ENCODE measurements around the gene SPNS1.

The SPNS1 gene

GRCh38 chr16:29022196-29022595 is 47.6 kb downstream of the SPNS1 start:
- Histone ChIP-seq H3K4me2 (ENCODE audit: low read length) (no peak overlapping the region), H3K36me3 (ENCODE audit: insufficient read depth, low read length) (no peaks in the 10 kb centered on the region), H3K9ac (ENCODE audit: low read depth, low read length) (no peak overlapping the region), H3K4me3 (ENCODE audit: low read length) (no peak overlapping the region), H3K4me1 (ENCODE audit: control insufficient read depth, insufficient read depth, low read length) (no peaks in the 10 kb centered on the region), H3K9me3 (replicated peaks; ENCODE audit: low read length) (no peaks in the 10 kb centered on the region), H3K27me3 (ENCODE audit: control insufficient read depth, insufficient read depth, low read length) (peaks cover 14% of the 10 kb centered on the region)

GRCh38 chr16:29023279-29024277 is 49.0 kb downstream of the SPNS1 start:
- Histone ChIP-seq H3K9me3 (replicated peaks; ENCODE audit: low read length) (no peaks in the 10 kb centered on the region), H3K27me3 (ENCODE audit: control insufficient read depth, insufficient read depth, low read length) (peaks cover 23% of the 10 kb centered on the region), H3K36me3 (ENCODE audit: insufficient read depth, low read length) (no peaks in the 10 kb centered on the region), H3K4me2 (ENCODE audit: low read length) (no peak overlapping the region), H3K4me1 (ENCODE audit: control insufficient read depth, insufficient read depth, low read length) (peaks cover 3% of the 10 kb centered on the region), H3K9ac (ENCODE audit: low read depth, low read length) (no peak overlapping the region), H3K4me3 (ENCODE audit: low read length) (no peak overlapping the region)

DNA sequence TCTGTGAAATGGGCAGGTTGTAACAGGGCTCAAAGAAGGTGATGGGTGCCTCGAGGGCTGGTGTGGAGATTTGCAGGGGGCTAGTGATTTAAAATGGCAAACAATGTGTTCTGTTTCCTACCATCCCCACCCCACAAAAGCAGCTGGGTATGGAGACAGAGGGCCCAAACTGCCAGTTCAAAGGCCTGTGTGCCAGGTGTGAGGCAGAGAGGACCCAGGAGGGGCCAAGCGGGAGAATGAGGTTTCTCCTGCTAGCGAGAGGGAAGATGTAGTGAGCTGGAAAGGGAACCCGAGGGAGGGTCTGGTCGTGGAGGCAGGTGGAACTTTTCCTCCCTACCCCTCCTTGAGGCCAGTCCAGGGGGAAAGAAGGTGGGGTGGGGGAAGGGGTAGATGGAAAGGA is 49.7 kb downstream of the SPNS1 start:
- Histone ChIP-seq H3K9ac (ENCODE audit: low read depth, low read length) (no peak overlapping the region), H3K9me3 (replicated peaks; ENCODE audit: low read length) (no peaks in the 10 kb centered on the region), H3K36me3 (ENCODE audit: insufficient read depth, low read length) (no peaks in the 10 kb centered on the region), H3K27me3 (ENCODE audit: control insufficient read depth, insufficient read depth, low read length) (peaks cover 23% of the 10 kb centered on the region), H3K4me2 (ENCODE audit: low read length) (no peak overlapping the region), H3K4me3 (ENCODE audit: low read length) (no peak overlapping the region), H3K4me1 (ENCODE audit: control insufficient read depth, insufficient read depth, low read length) (peaks cover 10% of the 10 kb centered on the region)

GRCh38 chr16:29025218-29025617 is 50.6 kb downstream of the SPNS1 start:
- Histone ChIP-seq H3K36me3 (ENCODE audit: insufficient read depth, low read length) (no peaks in the 10 kb centered on the region), H3K4me3 (ENCODE audit: low read length) (no peak overlapping the region), H3K9ac (ENCODE audit: low read depth, low read length) (no peak overlapping the region), H3K4me2 (ENCODE audit: low read length) (no peak overlapping the region), H3K4me1 (ENCODE audit: control insufficient read depth, insufficient read depth, low read length) (peaks cover 15% of the 10 kb centered on the region), H3K27me3 (ENCODE audit: control insufficient read depth, insufficient read depth, low read length) (peaks cover 20% of the 10 kb centered on the region), H3K9me3 (replicated peaks; ENCODE audit: low read length) (no peaks in the 10 kb centered on the region)

DNA sequence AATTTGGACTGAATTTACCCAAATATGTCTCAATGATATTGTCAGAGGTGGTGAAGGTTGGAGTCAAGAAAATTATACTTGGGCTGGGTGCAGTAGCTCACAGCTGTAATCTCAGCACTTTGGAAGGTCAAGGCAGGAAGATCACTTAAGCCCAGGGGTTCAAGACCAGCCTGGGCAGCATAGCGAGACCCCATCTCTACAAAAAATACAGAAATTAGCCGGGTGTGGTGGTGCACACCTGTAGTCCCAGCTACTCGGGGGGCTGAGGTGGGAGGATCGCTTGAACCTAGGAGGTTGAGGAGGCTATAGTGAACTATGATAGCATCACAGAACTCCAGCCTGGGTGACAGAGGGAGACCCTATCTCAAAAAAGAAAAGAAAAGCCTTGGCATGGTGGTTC is 51.2 kb downstream of the SPNS1 start:
- Histone ChIP-seq H3K27me3 (ENCODE audit: control insufficient read depth, insufficient read depth, low read length) (peaks cover 20% of the 10 kb centered on the region), H3K4me2 (ENCODE audit: low read length) (no peak overlapping the region), H3K36me3 (ENCODE audit: insufficient read depth, low read length) (no peaks in the 10 kb centered on the region), H3K9ac (ENCODE audit: low read depth, low read length) (no peak overlapping the region), H3K4me1 (ENCODE audit: control insufficient read depth, insufficient read depth, low read length) (peaks cover 15% of the 10 kb centered on the region), H3K9me3 (replicated peaks; ENCODE audit: low read length) (no peaks in the 10 kb centered on the region), H3K4me3 (ENCODE audit: low read length) (no peak overlapping the region)

DNA sequence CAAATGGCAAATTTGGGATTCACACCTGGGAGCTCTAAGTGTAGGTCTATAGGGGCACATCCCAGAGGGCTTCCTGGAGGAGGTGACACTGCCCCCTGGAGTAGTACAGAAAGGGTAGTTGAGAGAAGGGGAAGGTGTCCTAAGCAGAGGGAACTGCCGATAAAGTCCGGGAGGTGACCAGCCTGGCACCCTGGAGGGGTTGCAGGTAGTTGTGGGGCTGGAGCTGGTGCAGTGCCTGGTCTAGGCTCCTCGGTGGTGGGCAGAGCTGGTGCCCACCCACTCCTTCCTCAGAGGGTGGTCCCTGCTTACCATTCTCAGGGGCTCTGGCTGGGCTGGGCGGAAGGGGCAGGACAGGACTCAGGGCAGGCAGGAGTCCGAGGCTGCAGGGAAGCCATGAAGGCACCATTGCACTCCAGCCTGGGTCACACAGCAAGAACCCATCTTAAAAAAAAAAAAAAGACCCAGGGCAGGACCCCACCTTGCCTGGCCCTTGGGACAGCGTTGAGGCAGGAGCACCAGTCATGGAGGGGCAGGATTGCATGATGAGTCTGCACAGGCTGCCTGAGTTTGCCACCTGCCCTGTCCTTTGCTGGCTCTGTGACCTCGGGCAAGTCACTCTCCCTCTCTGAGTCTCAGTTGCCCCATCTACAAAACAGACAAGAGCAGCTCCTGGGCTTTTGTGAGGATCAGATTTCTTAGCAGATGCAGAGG is 54.0 kb downstream of the SPNS1 start:
- no peak overlapping the region for H3K9ac ChIP-seq (ENCODE audit: low read depth, low read length)

GRCh38 chr16:29029168-29029994 is 54.8 kb downstream of the SPNS1 start:
- H3K9ac ChIP-seq (ENCODE audit: low read depth, low read length), result no peak overlapping the region
- H3K36me3 ChIP-seq (ENCODE audit: insufficient read depth, low read length), result no peaks in the 10 kb centered on the region
- H3K27me3 ChIP-seq (ENCODE audit: control insufficient read depth, insufficient read depth, low read length), result peaks cover 12% of the 10 kb centered on the region
- no peaks in the 10 kb centered on the region for H3K9me3 ChIP-seq (replicated peaks; ENCODE audit: low read length)
- no peak overlapping the region for H3K4me3 ChIP-seq (ENCODE audit: low read length)
- H3K4me2 ChIP-seq (ENCODE audit: low read length), result peak overlapping the region; percentile 62
- peaks cover 15% of the 10 kb centered on the region for H3K4me1 ChIP-seq (ENCODE audit: control insufficient read depth, insufficient read depth, low read length)

More for the DNA sequence above, 54.0 kb downstream of the SPNS1 start:
- Histone ChIP-seq H3K4me3 (ENCODE audit: low read length) (no peak overlapping the region), H3K27me3 (ENCODE audit: control insufficient read depth, insufficient read depth, low read length) (peaks cover 17% of the 10 kb centered on the region), H3K4me2 (ENCODE audit: low read length) (peak overlapping the region; percentile 62), H3K4me1 (ENCODE audit: control insufficient read depth, insufficient read depth, low read length) (peaks cover 15% of the 10 kb centered on the region), H3K36me3 (ENCODE audit: insufficient read depth, low read length) (no peaks in the 10 kb centered on the region), H3K9me3 (replicated peaks; ENCODE audit: low read length) (no peaks in the 10 kb centered on the region)

GRCh38 chr16:29030086-29030840 is 55.7 kb downstream of the SPNS1 start:
- Histone ChIP-seq H3K4me3 (ENCODE audit: low read length) (no peak overlapping the region), H3K36me3 (ENCODE audit: insufficient read depth, low read length) (no peaks in the 10 kb centered on the region), H3K9me3 (replicated peaks; ENCODE audit: low read length) (no peaks in the 10 kb centered on the region), H3K4me1 (ENCODE audit: control insufficient read depth, insufficient read depth, low read length) (peaks cover 15% of the 10 kb centered on the region), H3K9ac (ENCODE audit: low read depth, low read length) (no peak overlapping the region), H3K4me2 (ENCODE audit: low read length) (no peak overlapping the region), H3K27me3 (ENCODE audit: control insufficient read depth, insufficient read depth, low read length) (peaks cover 10% of the 10 kb centered on the region)

Measured in skeletal muscle satellite cell (primary cell).